ENCODE results near the gene NUAK2.

- TF ChIP-seq CTCF (IDR thresholded peaks at IDR 0.05) (no peak), POLR2A (IDR thresholded peaks at IDR 0.05) (no peak)
Observed at GRCh38 chr1:205293350-205294074, 28.0 kb downstream of the NUAK2 start.

Measured in ovary (tissue), 3 donors.